HepG2 (cell line): ENCODE measurements around the gene B3GALT6. TPM values are rescaled to one million over a fixed set of nuclear protein-coding genes. Genes with fewer than 3 reads are reported as not detected.

Experiments used
- AKAP8 ChIP-seq: sonication (generic); formaldehyde crosslinking; IDR thresholded peaks from 2 replicates; pipeline ENCODE4 v1.5.1; 2020; ENCODE audit warnings: mild to moderate bottlenecking, missing genetic modification reagents
- ARNT2 ChIP-seq: sonication (generic); formaldehyde crosslinking; IDR thresholded peaks from 2 replicates; pipeline ENCODE4 v1.8.0; 2022; ENCODE audit warnings: mild to moderate bottlenecking, low read depth, missing genetic modification reagents, moderate library complexity
- CENPX ChIP-seq: sonication (generic); formaldehyde crosslinking; IDR thresholded peaks from 2 replicates; pipeline ENCODE4 v1.9.0; 2021; ENCODE audit warnings: mild to moderate bottlenecking, missing genetic modification reagents, moderate library complexity
- HOXA9 ChIP-seq: sonication (generic); formaldehyde crosslinking; IDR thresholded peaks from 2 replicates; pipeline ENCODE4 v1.8.1; 2022; ENCODE audit warnings: missing genetic modification reagents, mild to moderate bottlenecking, moderate library complexity, borderline replicate concordance
- JUN ChIP-seq: sonication (generic); formaldehyde crosslinking; IDR thresholded peaks from 2 replicates; pipeline ENCODE4 v1.4.0; 2020; ENCODE audit warnings: mild to moderate bottlenecking, missing genetic modification reagents
- MIER2 ChIP-seq: IDR thresholded peaks from 2 replicates; pipeline ENCODE4 v1.6.1; 2016; ENCODE audit warnings: missing biosample characterization, missing genetic modification reagents
- MIER3 ChIP-seq: IDR thresholded peaks from 2 replicates; pipeline ENCODE4 v1.6.1; 2016; ENCODE audit warnings: missing compliant biosample characterization, borderline replicate concordance
- MXD4 ChIP-seq: IDR thresholded peaks from 2 replicates; pipeline ENCODE4 v1.6.1; 2016; ENCODE audit warnings: mild to moderate bottlenecking, missing biosample characterization, missing genetic modification reagents
- MYC ChIP-seq: sonication (generic); formaldehyde crosslinking; IDR thresholded peaks from 2 replicates; pipeline ENCODE4 v1.9.0; 2021; ENCODE audit warnings: missing genetic modification reagents, borderline replicate concordance
- NFE2 ChIP-seq: sonication (generic); formaldehyde crosslinking; IDR thresholded peaks from 2 replicates; pipeline ENCODE4 v1.4.0; 2020; ENCODE audit warnings: missing genetic modification reagents
- NR2C2 ChIP-seq: sonication (generic); formaldehyde crosslinking; IDR thresholded peaks from 2 replicates; pipeline ENCODE4 v1.4.0; 2020; ENCODE audit warnings: missing genetic modification reagents, mild to moderate bottlenecking, moderate library complexity, borderline replicate concordance
- PLRG1 ChIP-seq: fragments of 450-650 bp; conservative IDR thresholded peaks from 2 replicates; pipeline ENCODE4 v1.6.1; 2016
- TBL1XR1 ChIP-seq: fragments of 150-350 bp; IDR thresholded peaks from 2 replicates; pipeline ENCODE4 v1.6.1; 2014; ENCODE audit warnings: borderline replicate concordance, low read length; ENCODE audit not compliant: partially characterized antibody
- ZBTB49 ChIP-seq: sonication (generic); formaldehyde crosslinking; IDR thresholded peaks from 2 replicates; pipeline ENCODE4 v1.4.0; 2020; ENCODE audit warnings: missing genetic modification reagents, borderline replicate concordance
- ZFP37 ChIP-seq: sonication (generic); formaldehyde crosslinking; IDR thresholded peaks from 2 replicates; pipeline ENCODE4 v1.4.0; 2020; ENCODE audit warnings: missing genetic modification reagents, borderline replicate concordance
- ZNF572 ChIP-seq: sonication (generic); formaldehyde crosslinking; IDR thresholded peaks from 2 replicates; pipeline ENCODE4 v1.5.1; 2020; ENCODE audit warnings: mild to moderate bottlenecking, missing genetic modification reagents
- ZNF646 ChIP-seq: sonication (generic); formaldehyde crosslinking; IDR thresholded peaks from 2 replicates; pipeline ENCODE4 v1.9.0; 2021; ENCODE audit warnings: mild to moderate bottlenecking, missing genetic modification reagents
- ZNF75D ChIP-seq: sonication (generic); formaldehyde crosslinking; IDR thresholded peaks from 2 replicates; pipeline ENCODE4 v1.8.1; 2023; ENCODE audit warnings: missing genetic modification reagents, mild to moderate bottlenecking, borderline replicate concordance
- polyA plus RNA-seq, 8 experiments: library from polyadenylated mRNA; depleted of rRNA in 3 of 8; stranded (reverse) in 7 of 8; unstranded in 1 of 8; fragments of >200 nt; fragmentation: Illumina TruSeq in 4 of 8; extraction: Trizol in 4 of 8; gene quantifications; 2 replicates each; pipeline versions ENCODE4 v1.2.1 to v1.2.3, GENCODE V29; 2011 to 2016; ENCODE audit warnings: low read depth in 4 of 8, missing spikeins in 1 of 8, mixed read lengths in 1 of 8; ENCODE audit not compliant: insufficient read depth in 1 of 8
- total RNA-seq, 5 experiments: library from RNA; depleted of rRNA; stranded (reverse); fragments of >200 nt; fragmentation: Illumina TruSeq; extraction: Trizol; gene quantifications; 2 replicates each; pipeline ENCODE4 v1.2.3, GENCODE V29; 2016; ENCODE audit warnings: low read depth in 1 of 5
- TF ChIP-seq, protein P1 (sequence below): sonication (generic); formaldehyde crosslinking; IDR thresholded peaks from 2 replicates; pipeline ENCODE4 v1.5.1; 2020; ENCODE audit warnings: mild to moderate bottlenecking, missing genetic modification reagents, borderline replicate concordance

B3GALT6 gene
- total and polyA plus RNA-seq, 2 of the 13 experiments (the other 11 are each of a cell fraction or from before 2014, with no cell fraction given): 3.9 to 14.2 TPM

- TF ChIP-seq ARNT2 (CRISPR knock-in tag) (0 out of 2 replicates have a peak, but pooled peaks have one; percentile 39), ZNF646 (CRISPR knock-in tag) (no peak; the same call in 1 of the 2 replicates), MIER2 (no peak), MXD4 (CRISPR knock-in tag) (peak; percentile 70; the same call in 1 of the 2 replicates), AKAP8 (peak; percentile 98), ZFP37 (CRISPR knock-in tag) (0 out of 2 replicates have a peak, but pooled peaks have one; percentile 32), PLRG1 (no peak), MIER3 (CRISPR knock-in tag) (peak; percentile 66; the same call in 1 of the 2 replicates), ZNF75D (CRISPR knock-in tag) (no peak), MYC (peak; percentile 75; the same call in 1 of the 2 replicates), JUN (CRISPR knock-in tag) (peak; percentile 47; the same call in 1 of the 2 replicates), CENPX (CRISPR knock-in tag) (no peak), TBL1XR1 (no peak), NR2C2 (CRISPR knock-in tag) (peak; percentile 87), HOXA9 (CRISPR knock-in tag) (no peak), ZNF572 (CRISPR knock-in tag) (no peak), NFE2 (CRISPR knock-in tag) (no peak), ZBTB49 (CRISPR knock-in tag) (no peak)
- TF ChIP-seq, protein P1, sequence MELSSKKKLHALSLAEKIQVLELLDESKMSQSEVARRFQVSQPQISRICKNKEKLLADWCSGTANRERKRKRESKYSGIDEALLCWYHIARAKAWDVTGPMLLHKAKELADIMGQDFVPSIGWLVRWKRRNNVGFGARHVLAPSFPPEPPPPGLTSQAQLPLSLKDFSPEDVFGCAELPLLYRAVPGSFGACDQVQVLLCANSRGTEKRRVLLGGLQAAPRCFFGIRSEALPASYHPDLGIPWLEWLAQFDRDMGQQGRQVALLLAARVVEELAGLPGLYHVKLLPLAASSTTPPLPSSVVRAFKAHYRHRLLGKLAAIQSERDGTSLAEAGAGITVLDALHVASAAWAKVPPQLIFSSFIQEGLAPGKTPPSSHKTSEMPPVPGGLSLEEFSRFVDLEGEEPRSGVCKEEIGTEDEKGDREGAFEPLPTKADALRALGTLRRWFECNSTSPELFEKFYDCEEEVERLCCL (CRISPR knock-in tag): no peak
These were observed 6.1 kb downstream of the B3GALT6 start (continued) for GRCh38 chr1:1237874-1238701.
